ENCODE results near the gene HDAC1.
"Not testable (repeated sequence)": the region's sequence is repeated elsewhere in the genome, so short reads cannot be mapped to it uniquely, and the experiment has no call there.

HDAC1 gene

GRCh38 chr1:32274646-32275340 lies 17.1 kb upstream of the HDAC1 start:
- Histone ChIP-seq H3K27ac (ENCODE audit: insufficient read depth, low read depth, low read length, poor library complexity, severe bottlenecking) (no peak overlapping the region), H3K36me3 (ENCODE audit: control insufficient read depth, insufficient read depth, low read length) (no peaks in the 10 kb centered on the region), H3K27me3 (ENCODE audit: control insufficient read depth, insufficient read depth, low read length, poor library complexity, severe bottlenecking) (no peaks in the 10 kb centered on the region), H3K9me3 (ENCODE audit: control insufficient read depth, low read length) (no peaks in the 10 kb centered on the region), H3K4me3 (ENCODE audit: insufficient read depth, low read depth, low read length) (no peak overlapping the region), H3K4me1 (ENCODE audit: control insufficient read depth, insufficient read depth, low read length) (no peaks in the 10 kb centered on the region)
- 88 to 91% methylated on average over 31 of the region's 31 CpGs for WGBS, 2 experiments

- H3K4me1 ChIP-seq (ENCODE audit: control insufficient read depth, insufficient read depth, low read length) = no peaks in the 10 kb centered on the region
- H3K36me3 ChIP-seq (ENCODE audit: control insufficient read depth, insufficient read depth, low read length) = no peaks in the 10 kb centered on the region
- no peaks in the 10 kb centered on the region for H3K9me3 ChIP-seq (ENCODE audit: control insufficient read depth, low read length)
- 95% methylated on average over 41 of the region's 41 CpGs for WGBS, 2 experiments
- no peaks in the 10 kb centered on the region for H3K27me3 ChIP-seq (ENCODE audit: control insufficient read depth, insufficient read depth, low read length, poor library complexity, severe bottlenecking)
- H3K4me3 ChIP-seq (ENCODE audit: insufficient read depth, low read depth, low read length) = no peak overlapping the region
- no peak overlapping the region for H3K27ac ChIP-seq (ENCODE audit: insufficient read depth, low read depth, low read length, poor library complexity, severe bottlenecking)
These were observed 16.5 kb upstream of the HDAC1 start for GRCh38 chr1:32275424-32275823.

GRCh38 chr1:32276032-32276782 lies 15.7 kb upstream of the HDAC1 start:
- H3K9me3 ChIP-seq (ENCODE audit: control insufficient read depth, low read length) = no peaks in the 10 kb centered on the region
- H3K27me3 ChIP-seq (ENCODE audit: control insufficient read depth, insufficient read depth, low read length, poor library complexity, severe bottlenecking) = no peaks in the 10 kb centered on the region
- H3K4me3 ChIP-seq (ENCODE audit: insufficient read depth, low read depth, low read length) = no peak overlapping the region
- no peak overlapping the region for H3K27ac ChIP-seq (ENCODE audit: insufficient read depth, low read depth, low read length, poor library complexity, severe bottlenecking)
- no peaks in the 10 kb centered on the region for H3K4me1 ChIP-seq (ENCODE audit: control insufficient read depth, insufficient read depth, low read length)
- no peaks in the 10 kb centered on the region for H3K36me3 ChIP-seq (ENCODE audit: control insufficient read depth, insufficient read depth, low read length)
- WGBS, 2 experiments = 92 to 94% methylated on average over 30 of the region's 30 CpGs

GRCh38 chr1:32284777-32285176 lies 7.1 kb upstream of the HDAC1 start:
- H3K9me3 ChIP-seq (ENCODE audit: control insufficient read depth, low read length); H3K4me3 ChIP-seq (ENCODE audit: insufficient read depth, low read depth, low read length); H3K36me3 ChIP-seq (ENCODE audit: control insufficient read depth, insufficient read depth, low read length); H3K27ac ChIP-seq (ENCODE audit: insufficient read depth, low read depth, low read length, poor library complexity, severe bottlenecking); H3K4me1 ChIP-seq (ENCODE audit: control insufficient read depth, insufficient read depth, low read length); H3K27me3 ChIP-seq (ENCODE audit: control insufficient read depth, insufficient read depth, low read length, poor library complexity, severe bottlenecking): not testable (repeated sequence)
- 91 to 92% methylated on average over 8 of the region's 8 CpGs for WGBS, 2 experiments

GRCh38 chr1:32285658-32286057 lies 6.2 kb upstream of the HDAC1 start:
- Histone ChIP-seq H3K9me3 (ENCODE audit: control insufficient read depth, low read length) (no peaks in the 10 kb centered on the region), H3K27ac (ENCODE audit: insufficient read depth, low read depth, low read length, poor library complexity, severe bottlenecking) (no peak overlapping the region), H3K4me1 (ENCODE audit: control insufficient read depth, insufficient read depth, low read length) (no peaks in the 10 kb centered on the region), H3K36me3 (ENCODE audit: control insufficient read depth, insufficient read depth, low read length) (no peaks in the 10 kb centered on the region), H3K4me3 (ENCODE audit: insufficient read depth, low read depth, low read length) (no peak overlapping the region), H3K27me3 (ENCODE audit: control insufficient read depth, insufficient read depth, low read length, poor library complexity, severe bottlenecking) (no peaks in the 10 kb centered on the region)
- 97% methylated on average over 3 of the region's 3 CpGs for WGBS, 2 experiments

- Histone ChIP-seq H3K27me3 (ENCODE audit: control insufficient read depth, insufficient read depth, low read length, poor library complexity, severe bottlenecking) (no peaks in the 10 kb centered on the region), H3K27ac (ENCODE audit: insufficient read depth, low read depth, low read length, poor library complexity, severe bottlenecking) (no peak overlapping the region), H3K4me1 (ENCODE audit: control insufficient read depth, insufficient read depth, low read length) (no peaks in the 10 kb centered on the region), H3K4me3 (ENCODE audit: insufficient read depth, low read depth, low read length) (no peak overlapping the region), H3K36me3 (ENCODE audit: control insufficient read depth, insufficient read depth, low read length) (no peaks in the 10 kb centered on the region), H3K9me3 (ENCODE audit: control insufficient read depth, low read length) (no peaks in the 10 kb centered on the region)
- WGBS, 2 experiments = 83 to 89% methylated on average over 4 of the region's 4 CpGs
These were observed 5.1 kb upstream of the HDAC1 start for GRCh38 chr1:32286763-32287162.

- H3K27ac ChIP-seq (ENCODE audit: insufficient read depth, low read depth, low read length, poor library complexity, severe bottlenecking) = no peak overlapping the region
- 90 to 97% methylated on average over 5 to 6 of the region's 7 CpGs for WGBS, 2 experiments
- no peaks in the 10 kb centered on the region for H3K27me3 ChIP-seq (ENCODE audit: control insufficient read depth, insufficient read depth, low read length, poor library complexity, severe bottlenecking)
- no peaks in the 10 kb centered on the region for H3K4me1 ChIP-seq (ENCODE audit: control insufficient read depth, insufficient read depth, low read length)
- no peaks in the 10 kb centered on the region for H3K36me3 ChIP-seq (ENCODE audit: control insufficient read depth, insufficient read depth, low read length)
- no peaks in the 10 kb centered on the region for H3K9me3 ChIP-seq (ENCODE audit: control insufficient read depth, low read length)
- no peak overlapping the region for H3K4me3 ChIP-seq (ENCODE audit: insufficient read depth, low read depth, low read length)
These were observed 2.6 kb upstream of the HDAC1 start for GRCh38 chr1:32289256-32289655.

- Histone ChIP-seq H3K9me3 (ENCODE audit: control insufficient read depth, low read length) (no peaks in the 10 kb centered on the region), H3K4me3 (ENCODE audit: insufficient read depth, low read depth, low read length) (peak overlapping the region; percentile 76), H3K36me3 (ENCODE audit: control insufficient read depth, insufficient read depth, low read length) (no peaks in the 10 kb centered on the region), H3K4me1 (ENCODE audit: control insufficient read depth, insufficient read depth, low read length) (no peaks in the 10 kb centered on the region), H3K27ac (ENCODE audit: insufficient read depth, low read depth, low read length, poor library complexity, severe bottlenecking) (no peak overlapping the region), H3K27me3 (ENCODE audit: control insufficient read depth, insufficient read depth, low read length, poor library complexity, severe bottlenecking) (no peaks in the 10 kb centered on the region)
- 80 to 87% methylated on average over 9 to 10 of the region's 10 CpGs for WGBS, 2 experiments
These were observed 657 bp upstream of the HDAC1 start for GRCh38 chr1:32291145-32291707.

GRCh38 chr1:32298211-32298610 lies 6.3 kb downstream of the HDAC1 start:
- not testable (repeated sequence) for H3K4me3 ChIP-seq (ENCODE audit: insufficient read depth, low read depth, low read length); H3K27me3 ChIP-seq (ENCODE audit: control insufficient read depth, insufficient read depth, low read length, poor library complexity, severe bottlenecking); H3K27ac ChIP-seq (ENCODE audit: insufficient read depth, low read depth, low read length, poor library complexity, severe bottlenecking); H3K4me1 ChIP-seq (ENCODE audit: control insufficient read depth, insufficient read depth, low read length); H3K9me3 ChIP-seq (ENCODE audit: control insufficient read depth, low read length)
- peaks cover 11% of the 10 kb centered on the region for H3K36me3 ChIP-seq (ENCODE audit: control insufficient read depth, insufficient read depth, low read length)
- 93 to 96% methylated on average over 16 of the region's 16 CpGs for WGBS, 2 experiments

- Histone ChIP-seq H3K4me3 (ENCODE audit: insufficient read depth, low read depth, low read length) (no peak overlapping the region), H3K4me1 (ENCODE audit: control insufficient read depth, insufficient read depth, low read length) (no peaks in the 10 kb centered on the region), H3K9me3 (ENCODE audit: control insufficient read depth, low read length) (no peaks in the 10 kb centered on the region), H3K36me3 (ENCODE audit: control insufficient read depth, insufficient read depth, low read length) (peaks cover 22% of the 10 kb centered on the region), H3K27ac (ENCODE audit: insufficient read depth, low read depth, low read length, poor library complexity, severe bottlenecking) (no peak overlapping the region), H3K27me3 (ENCODE audit: control insufficient read depth, insufficient read depth, low read length, poor library complexity, severe bottlenecking) (no peaks in the 10 kb centered on the region)
These were observed 7.4 kb downstream of the HDAC1 start for GRCh38 chr1:32299327-32299726.

Measured in ectodermal cell (in vitro differentiated cells).